Purkinje cell (primary cell): ENCODE results near the gene AQP4. TPM values are rescaled to one million over a fixed set of nuclear protein-coding genes. Genes with fewer than 3 reads are reported as not detected.

Experiments
- polyA plus RNA-seq: library from polyadenylated mRNA; unstranded; fragments of >200 nt; fragmentation: Nextera tagmentation; gene quantifications from 2 replicates; pipeline ENCODE4 v1.2.1, GENCODE V29; 2014

The AQP4 gene, protein sequence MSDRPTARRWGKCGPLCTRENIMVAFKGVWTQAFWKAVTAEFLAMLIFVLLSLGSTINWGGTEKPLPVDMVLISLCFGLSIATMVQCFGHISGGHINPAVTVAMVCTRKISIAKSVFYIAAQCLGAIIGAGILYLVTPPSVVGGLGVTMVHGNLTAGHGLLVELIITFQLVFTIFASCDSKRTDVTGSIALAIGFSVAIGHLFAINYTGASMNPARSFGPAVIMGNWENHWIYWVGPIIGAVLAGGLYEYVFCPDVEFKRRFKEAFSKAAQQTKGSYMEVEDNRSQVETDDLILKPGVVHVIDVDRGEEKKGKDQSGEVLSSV
- polyA plus RNA-seq: 28.2 and 71.7 TPM in 2 replicates

DNA sequence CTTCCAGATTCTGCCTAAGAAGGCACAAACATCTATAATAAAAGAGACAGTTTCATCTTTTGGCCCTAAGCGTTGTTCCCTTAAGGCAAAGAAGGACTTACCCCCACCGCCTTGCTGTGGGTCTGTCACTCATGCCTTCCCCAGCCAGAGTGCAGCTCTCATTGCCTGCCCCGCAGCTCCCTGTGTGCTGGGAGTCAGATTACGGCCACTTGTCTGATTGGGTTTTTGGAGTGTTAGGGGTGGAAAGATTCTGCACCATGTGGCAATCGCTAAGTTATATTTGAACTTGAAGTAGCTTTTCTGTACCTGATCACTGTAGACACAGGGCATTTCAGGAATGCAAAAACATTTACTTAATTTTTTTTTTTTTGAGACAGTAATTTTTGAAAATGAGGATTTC, at the start of gene AQP4:
Gene AQP4, minus strand, starts transcription at position 151 of the 400 bp plus-strand sequence. Its CDS starts 18 bp downstream, at position 133.

